HG03103 (cell line): ENCODE results near the gene ZDHHC5.
"Not testable (repeated sequence)": the region's sequence is repeated elsewhere in the genome, so short reads cannot be mapped to it uniquely, and the experiment has no call there.

Experiments
- ATAC-seq: cut with Tn5 transposase; IDR thresholded peaks from one replicate; pipeline ENCODE4 v1.9.1; 2021; ENCODE audit warnings: low read depth; ENCODE audit not compliant: unreplicated experiment

ZDHHC5 gene

GRCh38 chr11:57643802-57644201 lies 24.1 kb upstream of the ZDHHC5 start:
- no peak for ATAC-seq

- ATAC-seq, result peak; percentile 57
Measured at GRCh38 chr11:57644748-57645688, 22.9 kb upstream of the ZDHHC5 start.

- ATAC-seq, result no peak
Measured at GRCh38 chr11:57645689-57646085, 22.2 kb upstream of the ZDHHC5 start.

GRCh38 chr11:57646194-57646798 lies 21.6 kb upstream of the ZDHHC5 start:
- no peak for ATAC-seq

GRCh38 chr11:57646799-57647303 lies 21.1 kb upstream of the ZDHHC5 start:
- ATAC-seq, result no peak

- ATAC-seq, result no peak
Measured at GRCh38 chr11:57647372-57647771, 20.5 kb upstream of the ZDHHC5 start.

GRCh38 chr11:57647960-57648800 lies 19.7 kb upstream of the ZDHHC5 start:
- no peak for ATAC-seq

- ATAC-seq, result no peak
Measured at GRCh38 chr11:57648801-57649735, 18.8 kb upstream of the ZDHHC5 start.

- ATAC-seq, result no peak
Measured at GRCh38 chr11:57649826-57650738, 17.8 kb upstream of the ZDHHC5 start, which contains the start of gene YPEL4. Gene YPEL4, minus strand, starts transcription at chr11:57649912. Its CDS starts 2,805 bp downstream, at chr11:57647107.

GRCh38 chr11:57650739-57651090 lies 17.2 kb upstream of the ZDHHC5 start:
- ATAC-seq, result no peak

- ATAC-seq, result no peak
Measured at GRCh38 chr11:57651408-57651807, 16.5 kb upstream of the ZDHHC5 start.

- not testable (repeated sequence) for ATAC-seq
Measured at GRCh38 chr11:57652230-57652629, 15.7 kb upstream of the ZDHHC5 start.

- ATAC-seq, result no peak
Measured at GRCh38 chr11:57652662-57653061, 15.3 kb upstream of the ZDHHC5 start.

GRCh38 chr11:57653163-57653562 lies 14.8 kb upstream of the ZDHHC5 start:
- no peak for ATAC-seq

GRCh38 chr11:57656885-57657193 lies 11.1 kb upstream of the ZDHHC5 start:
- no peak for ATAC-seq

GRCh38 chr11:57657194-57658022 lies 10.5 kb upstream of the ZDHHC5 start, which contains the start of gene CLP1:
Gene CLP1, plus strand, starts transcription at chr11:57657762. Its CDS starts 1,715 bp downstream, at chr11:57659477.
- ATAC-seq, result peak; percentile 99

GRCh38 chr11:57658023-57658361 lies 9.9 kb upstream of the ZDHHC5 start:
- no peak for ATAC-seq

- ATAC-seq, result no peak
Measured at GRCh38 chr11:57659669-57660068, 8.2 kb upstream of the ZDHHC5 start.
